Stimulated activated CD8-positive, alpha-beta memory T cell treated with anti-CD3 and anti-CD28 coated beads, Interleukin-15, amount 100 ng/mL, for 48 hours (primary cell): ENCODE data around the gene HOXC12.

ENCODE experiments used
- DNase-seq, 2 donors: peaks; one replicate each; pipeline ENCODE4 v3.0.0-alpha.2; 2020; ENCODE audit warnings: low read depth in 2 of 2

The HOXC12 gene

GRCh38 chr12:53940443-53941014, 14.2 kb upstream of the HOXC12 start:
- no peak for DNase-seq

GRCh38 chr12:53941187-53941586, 13.5 kb upstream of the HOXC12 start:
- no peak for DNase-seq

GRCh38 chr12:53941750-53942149, 13.0 kb upstream of the HOXC12 start:
- DNase-seq: no peak

GRCh38 chr12:53942467-53942997, 12.2 kb upstream of the HOXC12 start:
- no peak for DNase-seq

- no peak for DNase-seq
These were observed 10.5 kb upstream of the HOXC12 start for GRCh38 chr12:53944209-53944608.

GRCh38 chr12:53944907-53945847, 9.5 kb upstream of the HOXC12 start:
- DNase-seq: no peak

GRCh38 chr12:53947743-53948142, 7.0 kb upstream of the HOXC12 start:
- DNase-seq: no peak

GRCh38 chr12:53948650-53949593, 5.8 kb upstream of the HOXC12 start:
- DNase-seq: no peak

- DNase-seq: no peak
These were observed 4.9 kb upstream of the HOXC12 start for GRCh38 chr12:53949631-53950436.

GRCh38 chr12:53950437-53950773, 4.3 kb upstream of the HOXC12 start:
- no peak for DNase-seq

GRCh38 chr12:53950789-53951576, 3.7 kb upstream of the HOXC12 start:
- no peak for DNase-seq

- DNase-seq: no peak
These were observed 2.9 kb upstream of the HOXC12 start for GRCh38 chr12:53951577-53952334.

GRCh38 chr12:53952335-53952694, 2.4 kb upstream of the HOXC12 start:
- DNase-seq: no peak

- DNase-seq: no peak
These were observed 1.6 kb upstream of the HOXC12 start for GRCh38 chr12:53952871-53953734.

GRCh38 chr12:53953831-53954693, 641 bp upstream of the HOXC12 start:
- no peak for DNase-seq

GRCh38 chr12:53955036-53955775, 503 bp downstream of the HOXC12 start:
- DNase-seq: no peak

- DNase-seq: no peak
These were observed 1.1 kb downstream of the HOXC12 start for GRCh38 chr12:53955776-53956250.
